Peyer's patch (tissue), 4 donors: ENCODE measurements around the gene TAS1R2. TPM values are rescaled to one million over a fixed set of nuclear protein-coding genes. Genes with fewer than 3 reads are reported as not detected.

Experiments
- DNase-seq, 3 donors: peaks; one replicate each; pipeline ENCODE4 v3.0.0-alpha.2; 2017 to 2019
- H3K27ac ChIP-seq, 4 donors: fragments of 200-600 bp; sonication (generic); one replicate each; pipeline ENCODE4 v1.5.1; 2016 to 2019
- H3K27me3 ChIP-seq, 2 donors: fragments of 200-600 bp; sonication (generic); one replicate each; pipeline ENCODE4 v1.5.1; 2019
- H3K36me3 ChIP-seq, 3 donors: fragments of 200-600 bp; sonication (generic); one replicate each; pipeline ENCODE4 v1.5.1; 2016 to 2019
- H3K4me1 ChIP-seq, 4 donors: fragments of 200-600 bp; sonication (generic); one replicate each; pipeline ENCODE4 v1.5.1; 2016 to 2019
- H3K4me3 ChIP-seq, 4 donors: fragments of 200-600 bp; sonication (generic); 1 replicate in 3 of 4; 2 replicates in 1 of 4; pipeline ENCODE4 v1.5.1; 2016 to 2019; ENCODE audit warnings: mild to moderate bottlenecking in 1 of 4
- H3K9me3 ChIP-seq, 4 donors: fragments of 200-600 bp; sonication (generic); one replicate each; pipeline ENCODE4 v1.5.1; 2016 to 2019; ENCODE audit warnings: mild to moderate bottlenecking in 1 of 4
- POLR2A ChIP-seq, 2 donors: fragments of 450-650 bp; IDR thresholded peaks; one replicate each; pipeline ENCODE4 v1.5.1; 2017; ENCODE audit warnings: antibody characterized with exemption in 2 of 2, mild to moderate bottlenecking in 2 of 2, moderate library complexity in 2 of 2
- total RNA-seq, 4 donors: library from RNA; depleted of rRNA; stranded (reverse); fragments of >200 nt; gene quantifications; one replicate each; pipeline ENCODE4 v1.1.0, GENCODE V29; 2016
- TF ChIP-seq, protein P1 (sequence below), 6 experiments: fragments of 450-650 bp in 4 of 6; fragments of 200-600 bp in 2 of 6; sonication (generic) in 1 of 6; IDR thresholded peaks; one replicate each; pipeline ENCODE4 v1.5.1; 2017 to 2019; ENCODE audit warnings: antibody characterized with exemption in 6 of 6, mild to moderate bottlenecking in 3 of 6, moderate library complexity in 1 of 6

Gene TAS1R2
- total RNA-seq, 4 donors from 2014 or later: 0.35 TPM; not detected in 3

DNA sequence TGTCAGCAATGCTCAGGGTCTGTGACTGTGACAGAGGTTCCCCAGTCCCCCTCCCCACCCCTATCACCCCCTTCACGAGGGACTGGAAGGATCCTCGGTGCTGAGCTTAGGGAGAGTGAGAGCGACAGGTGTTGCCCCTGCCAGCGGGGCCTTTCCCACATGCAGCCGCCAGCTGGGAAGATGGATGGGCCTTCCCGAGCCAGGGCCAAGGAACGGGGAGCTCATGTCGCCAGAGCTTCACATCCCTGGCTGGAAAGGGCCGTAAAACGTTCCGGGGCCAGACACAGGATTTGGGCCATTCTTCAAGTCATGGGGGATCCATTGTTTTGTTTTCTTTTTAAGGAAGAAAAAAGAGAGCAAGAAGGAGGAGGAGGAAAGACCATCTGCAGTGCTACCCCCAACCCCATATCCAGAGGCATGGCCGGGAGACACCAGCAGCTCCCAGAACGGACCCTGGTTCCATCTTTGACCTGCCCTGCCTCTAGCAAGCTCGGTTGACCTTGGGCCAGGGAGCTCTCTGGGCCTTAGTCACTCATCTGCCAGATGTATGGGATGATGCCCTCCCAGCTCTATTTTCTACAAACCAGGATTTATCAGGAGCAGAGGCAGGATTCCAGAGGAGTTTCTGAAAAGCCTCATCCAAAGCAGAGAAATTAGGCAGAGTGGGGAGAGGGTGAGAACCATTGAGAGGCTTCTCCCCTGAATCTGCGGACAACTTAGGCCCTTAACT is 54.1 kb downstream of the TAS1R2 start:
- Histone ChIP-seq H3K9me3 (no peaks in the 10 kb centered on the region), H3K36me3 (no peaks in the 10 kb centered on the region), H3K27me3 (no peaks in the 10 kb centered on the region), H3K4me1 (no peaks in the 10 kb centered on the region), H3K27ac (no peak overlapping the region), H3K4me3 (no peak overlapping the region)
- no peak for TF ChIP-seq POLR2A (IDR thresholded peaks at IDR 0.05)
- TF ChIP-seq, protein P1, sequence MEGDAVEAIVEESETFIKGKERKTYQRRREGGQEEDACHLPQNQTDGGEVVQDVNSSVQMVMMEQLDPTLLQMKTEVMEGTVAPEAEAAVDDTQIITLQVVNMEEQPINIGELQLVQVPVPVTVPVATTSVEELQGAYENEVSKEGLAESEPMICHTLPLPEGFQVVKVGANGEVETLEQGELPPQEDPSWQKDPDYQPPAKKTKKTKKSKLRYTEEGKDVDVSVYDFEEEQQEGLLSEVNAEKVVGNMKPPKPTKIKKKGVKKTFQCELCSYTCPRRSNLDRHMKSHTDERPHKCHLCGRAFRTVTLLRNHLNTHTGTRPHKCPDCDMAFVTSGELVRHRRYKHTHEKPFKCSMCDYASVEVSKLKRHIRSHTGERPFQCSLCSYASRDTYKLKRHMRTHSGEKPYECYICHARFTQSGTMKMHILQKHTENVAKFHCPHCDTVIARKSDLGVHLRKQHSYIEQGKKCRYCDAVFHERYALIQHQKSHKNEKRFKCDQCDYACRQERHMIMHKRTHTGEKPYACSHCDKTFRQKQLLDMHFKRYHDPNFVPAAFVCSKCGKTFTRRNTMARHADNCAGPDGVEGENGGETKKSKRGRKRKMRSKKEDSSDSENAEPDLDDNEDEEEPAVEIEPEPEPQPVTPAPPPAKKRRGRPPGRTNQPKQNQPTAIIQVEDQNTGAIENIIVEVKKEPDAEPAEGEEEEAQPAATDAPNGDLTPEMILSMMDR (IDR thresholded peaks at IDR 0.05): no peak
- no peak for DNase-seq

- no peaks in the 10 kb centered on the region for H3K27me3 ChIP-seq
- no peaks in the 10 kb centered on the region for H3K9me3 ChIP-seq
- H3K36me3 ChIP-seq: no peaks in the 10 kb centered on the region
- H3K4me1 ChIP-seq: no peaks in the 10 kb centered on the region
- no peak overlapping the region for H3K27ac ChIP-seq
- TF ChIP-seq, protein P1 (IDR thresholded peaks at IDR 0.05): no peak
- no peak for TF ChIP-seq POLR2A (IDR thresholded peaks at IDR 0.05)
- DNase-seq: no peak
- no peak overlapping the region for H3K4me3 ChIP-seq
These were observed 55.6 kb downstream of the TAS1R2 start for GRCh38 chr1:18803851-18804250.

DNA sequence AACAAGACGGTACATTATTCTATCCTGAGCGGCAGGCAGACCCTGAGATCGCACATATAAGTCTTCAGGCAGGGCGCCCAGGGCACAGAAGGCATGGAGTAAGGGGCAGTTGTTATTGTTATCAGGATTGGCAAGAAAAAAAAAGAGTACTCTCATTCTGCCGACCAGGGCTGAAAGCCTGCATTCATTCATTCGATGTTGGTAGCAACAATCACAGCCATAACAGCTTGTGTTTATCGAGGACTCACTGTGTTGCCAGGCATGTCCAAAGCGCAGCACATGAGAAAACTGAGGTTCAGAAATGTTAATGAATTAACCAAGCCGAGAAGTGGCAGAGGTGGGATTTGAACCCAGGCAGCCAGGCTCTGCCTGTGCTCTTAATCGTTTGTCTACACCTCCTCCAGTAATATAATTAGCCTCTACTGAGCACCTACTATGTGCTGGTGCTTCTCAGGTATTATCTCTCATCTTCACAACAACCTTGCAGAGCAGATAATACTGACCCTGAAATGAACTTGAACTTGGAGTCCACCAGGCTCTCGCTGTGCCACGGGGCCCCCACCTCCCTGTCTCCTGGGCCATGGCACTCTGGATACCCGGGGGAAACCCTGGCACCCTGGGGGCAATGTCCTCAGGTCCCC is 56.2 kb downstream of the TAS1R2 start:
- TF ChIP-seq POLR2A (IDR thresholded peaks at IDR 0.05): no peak
- TF ChIP-seq, protein P1 (IDR thresholded peaks at IDR 0.05): no peak
- H3K4me3 ChIP-seq: no peak overlapping the region
- H3K9me3 ChIP-seq: no peaks in the 10 kb centered on the region
- H3K4me1 ChIP-seq: no peaks in the 10 kb centered on the region
- H3K27ac ChIP-seq: no peak overlapping the region
- H3K27me3 ChIP-seq: no peaks in the 10 kb centered on the region
- H3K36me3 ChIP-seq: no peaks in the 10 kb centered on the region
- DNase-seq: no peak

- Histone ChIP-seq H3K27me3 (no peaks in the 10 kb centered on the region), H3K27ac (no peak overlapping the region), H3K36me3 (no peaks in the 10 kb centered on the region), H3K4me1 (no peaks in the 10 kb centered on the region), H3K9me3 (no peaks in the 10 kb centered on the region), H3K4me3 (no peak overlapping the region)
- DNase-seq: no peak
- TF ChIP-seq, protein P1 (IDR thresholded peaks at IDR 0.05): no peak
- no peak for TF ChIP-seq POLR2A (IDR thresholded peaks at IDR 0.05)
These were observed 57.2 kb downstream of the TAS1R2 start for GRCh38 chr1:18802231-18802630.

DNA sequence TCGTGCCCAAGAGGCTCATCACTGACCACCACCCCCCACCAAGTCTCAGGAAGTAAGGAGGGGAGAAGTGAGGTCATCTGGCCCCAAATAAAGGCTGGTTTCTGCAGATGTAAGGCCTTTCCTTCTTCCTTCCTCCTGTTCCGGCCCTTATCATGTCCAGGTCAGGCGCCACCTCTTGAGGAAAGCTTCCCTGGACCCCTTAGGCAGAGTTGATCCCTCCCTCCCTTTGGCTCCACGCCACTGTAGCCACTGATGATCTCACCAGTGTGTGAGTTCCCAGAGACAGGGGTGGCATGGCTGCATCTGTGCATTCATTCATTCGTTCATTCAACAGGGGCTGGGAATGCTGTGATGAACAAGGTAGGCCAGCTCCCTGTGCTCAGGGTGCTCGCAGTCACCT is 59.2 kb downstream of the TAS1R2 start:
- no peak overlapping the region for H3K27ac ChIP-seq
- TF ChIP-seq, protein P1 (IDR thresholded peaks at IDR 0.05): no peak
- TF ChIP-seq POLR2A (IDR thresholded peaks at IDR 0.05): no peak
- DNase-seq: peak in 1 of 3 donors; percentile 22
- no peak overlapping the region for H3K4me3 ChIP-seq
- H3K27me3 ChIP-seq: no peaks in the 10 kb centered on the region
- no peaks in the 10 kb centered on the region for H3K36me3 ChIP-seq
- H3K9me3 ChIP-seq: no peaks in the 10 kb centered on the region
- no peaks in the 10 kb centered on the region for H3K4me1 ChIP-seq
